H1 (cell line): ENCODE results near the gene MPP2. TPM values are rescaled to one million over a fixed set of nuclear protein-coding genes. Genes with fewer than 3 reads are reported as not detected.

Experiments used
- CTCF ChIA-PET: fragments of 300-600 bp; sonication (Branson Sonifier 250); formaldehyde crosslinking; loops from one replicate; lab custom pipeline; 2021; ENCODE audit not compliant: partially characterized antibody; lab: Charles Lee
- POLR2A ChIA-PET: fragments of 300-600 bp; sonication (Branson Sonifier 250); formaldehyde crosslinking; loops from one replicate; lab custom pipeline; 2021; ENCODE audit warnings: inconsistent platforms; ENCODE audit not compliant: partially characterized antibody; lab: Charles Lee
- DNase-seq, 2 experiments: peaks; one replicate each; pipeline versions ENCODE4 v3.0.0 to v3.0.0-alpha.2; 2010 to 2022; ENCODE audit warnings: low spot score in 2 of 2, low read depth in 1 of 2, mixed read lengths in 1 of 2
- FAIRE-seq: peaks from 2 replicates; lab custom pipeline; 2011; peaks lifted over from hg19 to GRCh38; lab: Jason Lieb, UNC
- H2AFZ ChIP-seq: 2 replicates; pipeline ENCODE4 v1.8.1; 2012; ENCODE audit warnings: low read length, inconsistent platforms
- H2AK5ac ChIP-seq: 2 replicates; pipeline ENCODE4 v1.6.1; 2013; ENCODE audit warnings: low read depth, low read length
- H2BK120ac ChIP-seq: replicated peaks from 2 replicates; pipeline ENCODE3; 2013; ENCODE audit warnings: low read depth, low read length, inconsistent platforms
- H2BK12ac ChIP-seq: 2 replicates; pipeline ENCODE4 v1.6.1; 2013; ENCODE audit warnings: low read depth, low read length
- H2BK15ac ChIP-seq: 2 replicates; pipeline ENCODE4 v1.6.1; 2013; ENCODE audit warnings: low read length
- H2BK20ac ChIP-seq: 2 replicates; pipeline ENCODE4 v1.6.1; 2013; ENCODE audit warnings: low read length
- H2BK5ac ChIP-seq: 2 replicates; pipeline ENCODE4 v1.6.1; 2013; ENCODE audit warnings: low read depth, low read length
- H3K14ac ChIP-seq: 2 replicates; pipeline ENCODE4 v1.6.1; 2013; ENCODE audit warnings: inconsistent platforms; ENCODE audit not compliant: insufficient read length
- H3K18ac ChIP-seq: 2 replicates; pipeline ENCODE4 v1.6.1; 2013; ENCODE audit warnings: low read length; ENCODE audit errors: extremely low read depth
- H3K23ac ChIP-seq: 2 replicates; pipeline ENCODE4 v1.6.1; 2013; ENCODE audit warnings: inconsistent platforms; ENCODE audit not compliant: insufficient read length
- H3K23me2 ChIP-seq: 2 replicates; pipeline ENCODE4 v1.6.1; 2013; ENCODE audit warnings: low read depth, low read length
- H3K27ac ChIP-seq: 2 replicates; pipeline ENCODE4 v1.6.1; 2011; ENCODE audit warnings: low read depth, low read length, inconsistent platforms
- H3K27me3 ChIP-seq, 4 experiments: replicated peaks in 1 of 4; 1 replicate in 1 of 4; 2 replicates in 3 of 4; pipeline versions ENCODE4 v1.6.1 to v1.8.1; 2011 to 2013; ENCODE audit warnings: low read length in 3 of 4, mild to moderate bottlenecking in 3 of 4, inconsistent platforms in 2 of 4, mixed read lengths in 2 of 4, moderate library complexity in 1 of 4; ENCODE audit not compliant: control insufficient read depth in 3 of 4, insufficient read depth in 3 of 4; ENCODE audit errors: extremely low read depth in 1 of 4
- H3K36me3 ChIP-seq, 4 experiments: 2 replicates each; pipeline versions ENCODE4 v1.6.1 to v1.8.1; 2011 to 2013; ENCODE audit warnings: mild to moderate bottlenecking in 4 of 4, low read length in 3 of 4, moderate library complexity in 2 of 4, control low read depth in 1 of 4, inconsistent platforms in 1 of 4; ENCODE audit not compliant: insufficient read depth in 4 of 4, control insufficient read depth in 2 of 4
- H3K4ac ChIP-seq: replicated peaks from 2 replicates; pipeline ENCODE3; 2013; ENCODE audit warnings: low read length, low read depth, mixed read lengths, inconsistent platforms; ENCODE audit not compliant: insufficient read length
- H3K4me1 ChIP-seq, 4 experiments: replicated peaks in 1 of 4; 1 replicate in 1 of 4; 2 replicates in 3 of 4; pipeline versions ENCODE4 v1.6.1 to v1.8.1; 2011 to 2013; ENCODE audit warnings: low read length in 3 of 4, inconsistent platforms in 2 of 4, mixed read lengths in 1 of 4; ENCODE audit not compliant: insufficient read depth in 4 of 4, control insufficient read depth in 3 of 4
- H3K4me2 ChIP-seq, 2 experiments: 2 replicates each; pipeline versions ENCODE4 v1.6.1 to v1.8.1; 2011 to 2013; ENCODE audit warnings: low read depth in 2 of 2, low read length in 2 of 2, control low read depth in 1 of 2, inconsistent platforms in 1 of 2, mild to moderate bottlenecking in 1 of 2; ENCODE audit not compliant: insufficient read depth in 1 of 2
- H3K4me3 ChIP-seq, 4 experiments: fragments of 200-600, 300-600 bp in 1 of 4; sonication (generic), shearing (Covaris generic), sonication (Bioruptor Twin) in 1 of 4; 2 replicates each; pipeline versions ENCODE4 v1.5.1 to v1.8.1; 2011 to 2016; ENCODE audit warnings: low read length in 4 of 4, low read depth in 3 of 4, control low read depth in 2 of 4, inconsistent platforms in 2 of 4, mild to moderate bottlenecking in 2 of 4, mixed read lengths in 1 of 4, moderate library complexity in 1 of 4; ENCODE audit not compliant: insufficient read depth in 2 of 4; ENCODE audit errors: extremely low read depth in 1 of 4
- H3K56ac ChIP-seq: replicated peaks from 2 replicates; pipeline ENCODE3; 2013; ENCODE audit warnings: low read depth, mild to moderate bottlenecking, mixed read lengths, low read length, inconsistent platforms; ENCODE audit not compliant: insufficient read length
- H3K79me1 ChIP-seq: 2 replicates; pipeline ENCODE4 v1.6.1; 2013; ENCODE audit warnings: low read depth, low read length, control low read depth
- H3K79me2 ChIP-seq, 2 experiments: 2 replicates each; pipeline versions ENCODE4 v1.6.1 to v1.8.1; 2012 to 2013; ENCODE audit warnings: low read length in 2 of 2, mild to moderate bottlenecking in 2 of 2, inconsistent platforms in 1 of 2; ENCODE audit not compliant: insufficient read depth in 2 of 2, control insufficient read depth in 1 of 2
- H3K9ac ChIP-seq, 4 experiments: replicated peaks in 1 of 4; 1 replicate in 1 of 4; 2 replicates in 3 of 4; pipeline versions ENCODE4 v1.6.1 to v1.8.1; 2011 to 2013; ENCODE audit warnings: low read depth in 3 of 4, low read length in 3 of 4, control low read depth in 2 of 4, mild to moderate bottlenecking in 2 of 4, moderate library complexity in 2 of 4, inconsistent platforms in 1 of 4; ENCODE audit errors: extremely low read depth in 1 of 4
- H3K9me3 ChIP-seq, 2 experiments: 2 replicates each; pipeline versions ENCODE4 v1.6.1 to v1.8.1; 2012 to 2013; ENCODE audit warnings: mild to moderate bottlenecking in 2 of 2, moderate library complexity in 2 of 2, control low read depth in 1 of 2, inconsistent platforms in 1 of 2, low read depth in 1 of 2, low read length in 1 of 2, mixed read lengths in 1 of 2; ENCODE audit not compliant: insufficient read depth in 2 of 2
- H4K20me1 ChIP-seq, 2 experiments: replicated peaks in 1 of 2; 2 replicates each; pipeline versions ENCODE3 to v1.8.1; 2011 to 2013; ENCODE audit warnings: inconsistent platforms in 2 of 2, low read length in 2 of 2, mild to moderate bottlenecking in 1 of 2; ENCODE audit not compliant: insufficient read depth in 2 of 2, control insufficient read depth in 1 of 2
- H4K5ac ChIP-seq: 2 replicates; pipeline ENCODE4 v1.6.1; 2013; ENCODE audit warnings: low read length, low read depth, mixed read lengths, inconsistent platforms; ENCODE audit not compliant: insufficient read length
- H4K8ac ChIP-seq: 2 replicates; pipeline ENCODE4 v1.8.0; 2013; ENCODE audit warnings: mild to moderate bottlenecking, moderate library complexity, low read length, inconsistent platforms; ENCODE audit not compliant: insufficient read depth; ENCODE audit errors: extremely low read depth
- H4K91ac ChIP-seq: replicated peaks from 2 replicates; pipeline ENCODE3; 2013; ENCODE audit warnings: low read length, mixed read lengths, inconsistent platforms; ENCODE audit not compliant: insufficient read length
- CHD1 ChIP-seq: IDR thresholded peaks from 2 replicates; pipeline ENCODE4 v1.6.1; 2012; ENCODE audit warnings: low read depth, low read length, improper control_type of control experiment
- EGR1 ChIP-seq: IDR thresholded peaks from 2 replicates; pipeline ENCODE4 v1.6.1; 2011; ENCODE audit warnings: low read depth, low read length, borderline replicate concordance
- GABPA ChIP-seq: IDR thresholded peaks from 2 replicates; pipeline ENCODE4 v1.6.1; 2011; ENCODE audit warnings: mild to moderate bottlenecking, low read length, moderate library complexity, borderline replicate concordance; ENCODE audit not compliant: insufficient read depth
- HDAC2 ChIP-seq, 2 experiments: fragments of 300-600 bp in 1 of 2; sonication (generic) in 1 of 2; IDR thresholded peaks; 2 replicates each; pipeline ENCODE4 v1.6.1; 2011 to 2012; ENCODE audit warnings: low read depth in 2 of 2, low read length in 2 of 2, mild to moderate bottlenecking in 2 of 2, moderate library complexity in 2 of 2, borderline replicate concordance in 1 of 2, inconsistent platforms in 1 of 2
- HDAC6 ChIP-seq: IDR thresholded peaks from one replicate; pipeline ENCODE4 v1.7.1; 2012; ENCODE audit warnings: low read depth, mild to moderate bottlenecking, inconsistent platforms, low read length, moderate library complexity
- JUN ChIP-seq: IDR thresholded peaks from 2 replicates; pipeline ENCODE4 v1.6.1; 2011; ENCODE audit warnings: low read depth, mild to moderate bottlenecking, improper control_type of control experiment, low read length
- POU5F1 ChIP-seq: IDR thresholded peaks from 2 replicates; pipeline ENCODE4 v1.6.1; 2011; ENCODE audit warnings: low read depth, mild to moderate bottlenecking, low read length, moderate library complexity
- RAD21 ChIP-seq, 2 experiments: IDR thresholded peaks in 1 of 2; conservative IDR thresholded peaks in 1 of 2; 2 replicates each; pipeline ENCODE4 v1.6.1; 2011; ENCODE audit warnings: low read depth in 2 of 2, low read length in 2 of 2, improper control_type of control experiment in 1 of 2, inconsistent platforms in 1 of 2, mild to moderate bottlenecking in 1 of 2, moderate library complexity in 1 of 2
- RBBP5 ChIP-seq: IDR thresholded peaks from 2 replicates; pipeline ENCODE4 v1.7.1; 2012; ENCODE audit warnings: low read depth, mild to moderate bottlenecking, inconsistent platforms, low read length, moderate library complexity, borderline replicate concordance
- SIN3A ChIP-seq, 2 experiments: IDR thresholded peaks in 1 of 2; conservative IDR thresholded peaks in 1 of 2; 2 replicates each; pipeline ENCODE4 v1.6.1; 2011 to 2012; ENCODE audit warnings: low read length in 2 of 2, improper control_type of control experiment in 1 of 2, low read depth in 1 of 2, mild to moderate bottlenecking in 1 of 2
- SP4 ChIP-seq: IDR thresholded peaks from 2 replicates; pipeline ENCODE4 v1.6.1; 2012; ENCODE audit warnings: low read length, inconsistent platforms
- TAF1 ChIP-seq: IDR thresholded peaks from 2 replicates; pipeline ENCODE4 v1.6.1; 2011; ENCODE audit warnings: mild to moderate bottlenecking, low read depth, low read length
- TBP ChIP-seq: IDR thresholded peaks from 2 replicates; pipeline ENCODE4 v1.6.1; 2011; ENCODE audit warnings: low read depth, low read length, improper control_type of control experiment
- ZNF274 ChIP-seq: IDR thresholded peaks from 2 replicates; pipeline ENCODE4 v1.7.0; 2012; ENCODE audit warnings: low read length, borderline replicate concordance; ENCODE audit errors: extremely low read depth
- WGBS, 2 experiments: shearing (Covaris generic) in 1 of 2; methylation state at CpG; one replicate each; pipeline versions ENCODE4 v1.1.6 to v1.1.7; 2013 to 2015; ENCODE audit warnings: low lambda C conversion rate in 2 of 2, mixed read lengths in 2 of 2, inconsistent platforms in 1 of 2, low coverage in 1 of 2, missing lambda C conversion rate in 1 of 2; ENCODE audit not compliant: insufficient replicate concordance in 2 of 2, insufficient coverage in 1 of 2, insufficient read length in 1 of 2; ENCODE audit errors: extremely low coverage in 1 of 2, missing lambda C conversion rate in 1 of 2; 5-methylcytosine and 5-hydroxymethylcytosine counted together
- polyA plus RNA-seq, 7 experiments: library from polyadenylated mRNA; depleted of rRNA in 3 of 7; stranded (reverse) in 5 of 7; unstranded in 2 of 7; fragments of >200 nt in 5 of 7; fragments of 200-250 nt in 2 of 7; gene quantifications; 1 replicate in 5 of 7; 2 replicates in 1 of 7; 4 replicates in 1 of 7; pipeline versions ENCODE4 v1.2.1 to v1.2.3, GENCODE V29; 2011 to 2013; ENCODE audit warnings: missing spikeins in 2 of 7, mixed read lengths in 2 of 7
- total RNA-seq: library from RNA; stranded (reverse); fragmentation: NEBNext Ultra II Directional; extraction: Animal tissue kit (Norgen Biotek cat#: 25700); gene quantifications from 2 replicates; pipeline ENCODE4 v1.2.1, GENCODE V29; 2021

MPP2 gene
- total and polyA plus RNA-seq, 2 of the 8 experiments (the other 6 are each of a cell fraction or from before 2014, with no cell fraction given): 30.9 to 34.1 TPM

- no peaks in the 10 kb centered on the region for H3K79me2 ChIP-seq
- H2AK5ac ChIP-seq: no peak overlapping the region
- no peak overlapping the region for H2BK120ac ChIP-seq
- FAIRE-seq: no peak
- no peak overlapping the region for H3K23ac ChIP-seq
- CTCF ChIA-PET: interaction anchor here (1.1 to 13.3 kb wide), 10 partner anchors 11 to 69 kb away, joined by 3 to 416 read pairs (median 14); partner anchors contain the start of genes MPP2 and NAGS
- H2AFZ ChIP-seq: no peak overlapping the region
- H3K9ac ChIP-seq: no peak overlapping the region
- H3K56ac ChIP-seq: no peak overlapping the region
- H2BK5ac ChIP-seq: no peak overlapping the region
- no peak overlapping the region for H3K27ac ChIP-seq
- H2BK20ac ChIP-seq: no peak overlapping the region
- H3K14ac ChIP-seq: no peak overlapping the region
- no peaks in the 10 kb centered on the region for H3K36me3 ChIP-seq
- H3K9me3 ChIP-seq: no peaks in the 10 kb centered on the region
- H2BK15ac ChIP-seq: no peak overlapping the region
- no peak for DNase-seq
- H4K20me1 ChIP-seq: no peaks in the 10 kb centered on the region
- H3K4me2 ChIP-seq: no peak overlapping the region
- no peak overlapping the region for H3K18ac ChIP-seq
- H3K27me3 ChIP-seq: peaks cover 1 to 31% (median 21%) of the 10 kb centered on the region in 4 experiments
- peaks cover 0 to 15% (median 8%) of the 10 kb centered on the region in 4 experiments; a peak in 6 of 7 replicates for H3K4me1 ChIP-seq
- H4K8ac ChIP-seq: no peak overlapping the region
- POLR2A ChIA-PET: interaction anchor here (1.3 kb wide), 1 partner anchor 44 kb away, joined by 3 read pairs; no protein-coding TSS in a partner anchor
- H3K4ac ChIP-seq: no peak overlapping the region
- H3K23me2 ChIP-seq: no peaks in the 10 kb centered on the region; the same call in 1 of the 2 replicates
- H2BK12ac ChIP-seq: no peak overlapping the region
- no peak overlapping the region for H4K5ac ChIP-seq
- H3K4me3 ChIP-seq: no peak overlapping the region
- H4K91ac ChIP-seq: no peak overlapping the region
- H3K79me1 ChIP-seq: no peaks in the 10 kb centered on the region
- 83% methylated on average over 6 of the region's 6 CpGs; no CpG with 5 or more reads in 1 of the 2 experiments for WGBS, 2 experiments
- no peak for TF ChIP-seq RBBP5
- TF ChIP-seq RAD21 (IDR thresholded peaks at IDR 0.05 in 1 of 2, conservative IDR thresholded peaks at IDR 0.05 in 1 of 2; ENCODE audit: low read depth in 2 of 2, low read length in 2 of 2): no peak
- no peak for TF ChIP-seq SP4
- no peak for TF ChIP-seq CHD1
- no peak for TF ChIP-seq HDAC6
- no peak for TF ChIP-seq POU5F1
- no peak for TF ChIP-seq GABPA
- no peak for TF ChIP-seq EGR1
- no peak for TF ChIP-seq JUN
- TF ChIP-seq TAF1: no peak
- no peak for TF ChIP-seq HDAC2 (IDR thresholded peaks at IDR 0.05; ENCODE audit: borderline replicate concordance in 1 of 2, low read depth in 2 of 2, low read length in 2 of 2)
- no peak for TF ChIP-seq TBP
- TF ChIP-seq SIN3A (conservative IDR thresholded peaks at IDR 0.05 in 1 of 2, IDR thresholded peaks at IDR 0.05 in 1 of 2; ENCODE audit: low read depth in 1 of 2, low read length in 2 of 2): no peak
- no peak for TF ChIP-seq ZNF274
Observed at GRCh38 chr17:43938838-43939182, 31.5 kb upstream of the MPP2 start.
